ENCODE data around the gene IRX3.
"Not testable (repeated sequence)": the region's sequence is repeated elsewhere in the genome, so short reads cannot be mapped to it uniquely, and the experiment has no call there.

The IRX3 gene

GRCh38 chr16:54273566-54273965 lies 13.0 kb downstream of the IRX3 start:
- DNase-seq = no peak

- DNase-seq = no peak
Measured at GRCh38 chr16:54270711-54271110, 15.9 kb downstream of the IRX3 start.

GRCh38 chr16:54269461-54269860 lies 17.1 kb downstream of the IRX3 start:
- DNase-seq = no peak

GRCh38 chr16:54268766-54269165 lies 17.8 kb downstream of the IRX3 start:
- DNase-seq = no peak

GRCh38 chr16:54268340-54268739 lies 18.2 kb downstream of the IRX3 start:
- no peak for DNase-seq

- DNase-seq = no peak
Measured at GRCh38 chr16:54266363-54266955, 20.1 kb downstream of the IRX3 start.

GRCh38 chr16:54265575-54266107 lies 20.9 kb downstream of the IRX3 start:
- no peak for DNase-seq

GRCh38 chr16:54253118-54253517 lies 33.5 kb downstream of the IRX3 start:
- no peak for DNase-seq

- DNase-seq = no peak
Measured at GRCh38 chr16:54248863-54249710, 37.5 kb downstream of the IRX3 start.

- not testable (repeated sequence) for DNase-seq
Measured at GRCh38 chr16:54247705-54248104, 38.9 kb downstream of the IRX3 start.

GRCh38 chr16:54246454-54246821 lies 40.1 kb downstream of the IRX3 start:
- DNase-seq = no peak

GRCh38 chr16:54245788-54246453 lies 40.7 kb downstream of the IRX3 start:
- DNase-seq = no peak

GRCh38 chr16:54244061-54244886 lies 42.3 kb downstream of the IRX3 start:
- DNase-seq = no peak

- DNase-seq = no peak
Measured at GRCh38 chr16:54243202-54243601, 43.4 kb downstream of the IRX3 start.

GRCh38 chr16:54242199-54242598 lies 44.4 kb downstream of the IRX3 start:
- DNase-seq = peak; percentile 8

- no peak for DNase-seq
Measured at GRCh38 chr16:54241525-54241924, 45.1 kb downstream of the IRX3 start.

GRCh38 chr16:54240271-54241129 lies 46.1 kb downstream of the IRX3 start:
- DNase-seq = no peak

- no peak for DNase-seq
Measured at GRCh38 chr16:54239456-54239855, 47.1 kb downstream of the IRX3 start.

GRCh38 chr16:54236773-54237172 lies 49.8 kb downstream of the IRX3 start:
- DNase-seq = no peak

GRCh38 chr16:54233615-54234014 lies 53.0 kb downstream of the IRX3 start:
- DNase-seq = no peak
